SK-MEL-5 (cell line): ENCODE results near the gene OR13G1. TPM values are rescaled to one million over a fixed set of nuclear protein-coding genes. Genes with fewer than 3 reads are reported as not detected.

ENCODE experiments used
- total RNA-seq: library from RNA; depleted of rRNA; stranded (reverse); fragments of >200 nt; shearing (Covaris generic); gene quantifications from 2 replicates; pipeline ENCODE4 v1.2.3, GENCODE V29; 2014; rRNA removed

OR13G1 gene
- total RNA-seq, 1 experiment from 2014 or later: not detected

Other genes with a start within 250 kb of the OR13G1 start
- gene OR2B11, start 221.6 kb downstream of the OR13G1 start, total RNA-seq: not detected in 2 replicates
- 0.03 and 0.05 TPM in 2 replicates for gene OR2C3, start 143.3 kb downstream of the OR13G1 start, total RNA-seq
- 0.32 and 0.43 TPM in 2 replicates for gene GCSAML, start 130.6 kb downstream of the OR13G1 start, total RNA-seq
- gene OR2G2, start 91.4 kb downstream of the OR13G1 start, total RNA-seq: not detected in 2 replicates
- gene OR2G3, start 74.2 kb downstream of the OR13G1 start, total RNA-seq: not detected in 2 replicates
- not detected in 2 replicates for gene OR6F1, start 36.9 kb upstream of the OR13G1 start, total RNA-seq
- gene OR14K1, start 58.9 kb upstream of the OR13G1 start, total RNA-seq: not detected in 2 replicates
- gene OR14A2, start 68.4 kb upstream of the OR13G1 start, total RNA-seq: not detected in 2 replicates
- gene OR1C1, start 80.8 kb upstream of the OR13G1 start, total RNA-seq: not detected in 2 replicates
- gene OR14A16, start 144.4 kb upstream of the OR13G1 start, total RNA-seq: not detected in 2 replicates
- gene OR11L1, start 162.2 kb upstream of the OR13G1 start, total RNA-seq: not detected in 2 replicates
- gene TRIM58, start 177.4 kb upstream of the OR13G1 start, total RNA-seq: 0.13 and 0.16 TPM in 2 replicates
- not detected in 2 replicates for gene OR2W3, start 215.8 kb upstream of the OR13G1 start, total RNA-seq
- not detected in 2 replicates for gene OR2T8, start 240.5 kb upstream of the OR13G1 start, total RNA-seq
- gene OR2AJ1, start 245.2 kb upstream of the OR13G1 start, total RNA-seq: not detected in 2 replicates